WI38 (cell line): ENCODE measurements around the gene SLC25A21.
"Not testable (repeated sequence)": the region's sequence is repeated elsewhere in the genome, so short reads cannot be mapped to it uniquely, and the experiment has no call there.

ENCODE experiments used
- H3K4me3 ChIP-seq: 2 replicates; pipeline ENCODE4 v1.5.1; 2011; ENCODE audit warnings: low read depth, mild to moderate bottlenecking, control low read depth, low read length
- TF ChIP-seq, protein P1 (sequence below): IDR thresholded peaks from 2 replicates; pipeline ENCODE4 v1.5.1; 2012; ENCODE audit warnings: low read depth, mild to moderate bottlenecking, control low read depth, low read length

The SLC25A21 gene

DNA sequence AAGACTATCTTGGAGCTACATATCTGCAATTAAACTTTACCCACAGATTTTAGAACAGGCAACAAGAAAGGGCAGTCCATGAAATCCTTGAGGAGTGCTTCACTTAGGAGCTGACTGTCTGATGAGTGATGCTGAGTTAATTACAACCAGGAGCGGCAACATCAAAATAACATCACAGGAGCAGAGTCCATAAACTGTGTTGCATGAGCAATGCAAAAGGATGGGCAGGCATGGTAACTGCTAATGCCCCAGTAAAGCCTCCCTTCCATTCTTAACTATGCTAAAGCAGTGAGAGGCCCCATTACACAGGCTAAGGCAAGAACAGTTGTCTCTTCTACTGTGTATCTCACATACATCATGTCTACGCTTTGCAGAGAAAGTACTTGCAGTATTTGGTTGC is 354.2 kb downstream of the SLC25A21 start:
- H3K4me3 ChIP-seq: no peak overlapping the region
- TF ChIP-seq, protein P1, sequence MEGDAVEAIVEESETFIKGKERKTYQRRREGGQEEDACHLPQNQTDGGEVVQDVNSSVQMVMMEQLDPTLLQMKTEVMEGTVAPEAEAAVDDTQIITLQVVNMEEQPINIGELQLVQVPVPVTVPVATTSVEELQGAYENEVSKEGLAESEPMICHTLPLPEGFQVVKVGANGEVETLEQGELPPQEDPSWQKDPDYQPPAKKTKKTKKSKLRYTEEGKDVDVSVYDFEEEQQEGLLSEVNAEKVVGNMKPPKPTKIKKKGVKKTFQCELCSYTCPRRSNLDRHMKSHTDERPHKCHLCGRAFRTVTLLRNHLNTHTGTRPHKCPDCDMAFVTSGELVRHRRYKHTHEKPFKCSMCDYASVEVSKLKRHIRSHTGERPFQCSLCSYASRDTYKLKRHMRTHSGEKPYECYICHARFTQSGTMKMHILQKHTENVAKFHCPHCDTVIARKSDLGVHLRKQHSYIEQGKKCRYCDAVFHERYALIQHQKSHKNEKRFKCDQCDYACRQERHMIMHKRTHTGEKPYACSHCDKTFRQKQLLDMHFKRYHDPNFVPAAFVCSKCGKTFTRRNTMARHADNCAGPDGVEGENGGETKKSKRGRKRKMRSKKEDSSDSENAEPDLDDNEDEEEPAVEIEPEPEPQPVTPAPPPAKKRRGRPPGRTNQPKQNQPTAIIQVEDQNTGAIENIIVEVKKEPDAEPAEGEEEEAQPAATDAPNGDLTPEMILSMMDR: no peak

DNA sequence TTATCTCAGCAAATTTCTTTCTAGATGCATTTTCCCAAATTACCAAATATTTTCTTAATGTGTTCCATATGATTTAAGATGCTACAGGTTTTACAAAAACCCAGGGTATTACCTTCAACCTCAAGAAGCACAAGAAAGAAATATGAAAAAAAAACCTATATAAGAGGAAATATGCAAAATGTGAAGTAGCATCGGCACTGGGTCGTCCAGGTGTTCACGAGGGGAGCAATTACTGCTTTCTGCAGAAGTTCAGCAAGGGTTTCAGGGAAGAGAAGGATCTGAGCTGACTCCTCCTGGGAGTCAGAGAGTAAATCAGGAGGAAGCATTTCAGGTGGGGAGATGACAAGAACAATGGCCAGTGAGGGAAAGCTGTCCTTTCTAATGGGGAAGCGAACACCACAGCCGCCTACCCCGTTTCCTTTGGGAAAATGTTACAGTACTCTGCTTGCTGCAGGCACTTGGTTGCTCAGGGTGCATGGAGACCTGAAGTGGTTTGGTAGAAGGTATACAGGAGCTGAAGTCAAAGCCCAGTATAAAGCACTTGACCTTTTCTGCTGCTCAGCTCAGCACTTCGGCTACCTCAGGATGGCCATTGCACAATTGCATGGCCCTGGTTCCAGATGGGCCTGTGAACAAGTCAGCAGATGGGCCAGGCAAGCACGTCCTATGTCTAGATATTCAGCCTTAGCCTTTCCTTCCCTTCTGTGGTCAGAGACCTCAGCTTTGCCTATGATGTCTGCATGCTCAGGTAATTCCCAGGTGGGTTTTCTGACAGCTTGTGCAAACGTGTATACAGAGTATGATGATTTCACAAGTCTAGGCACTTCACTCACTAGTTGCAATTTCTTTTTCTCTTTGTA is 355.1 kb downstream of the SLC25A21 start:
- H3K4me3 ChIP-seq: no peak overlapping the region
- TF ChIP-seq, protein P1: no peak

GRCh38 chr14:36816481-36816880 is 355.9 kb downstream of the SLC25A21 start:
- TF ChIP-seq, protein P1: no peak
- no peak overlapping the region for H3K4me3 ChIP-seq

- not testable (repeated sequence) for H3K4me3 ChIP-seq
Observed at GRCh38 chr14:36814783-36815182, 357.6 kb downstream of the SLC25A21 start.

DNA sequence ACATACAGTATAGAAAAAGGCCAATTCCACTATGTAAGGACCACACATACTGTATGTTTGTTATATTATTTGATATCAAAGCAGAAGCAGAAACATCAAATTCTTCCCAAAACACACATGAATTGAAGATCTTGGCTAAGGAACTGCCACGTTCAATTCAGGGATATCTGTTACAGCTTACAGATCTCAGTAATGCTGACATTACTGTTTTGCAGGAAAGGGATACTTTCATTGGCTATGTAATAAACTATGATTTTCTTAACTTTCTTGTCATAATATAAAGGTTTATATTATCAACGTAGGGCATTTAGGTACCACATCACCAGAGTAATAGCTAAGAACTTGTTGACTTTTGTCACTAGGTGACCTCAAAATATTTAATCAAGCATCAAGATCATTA is 362.2 kb downstream of the SLC25A21 start:
- no peak overlapping the region for H3K4me3 ChIP-seq
- TF ChIP-seq, protein P1: no peak

DNA sequence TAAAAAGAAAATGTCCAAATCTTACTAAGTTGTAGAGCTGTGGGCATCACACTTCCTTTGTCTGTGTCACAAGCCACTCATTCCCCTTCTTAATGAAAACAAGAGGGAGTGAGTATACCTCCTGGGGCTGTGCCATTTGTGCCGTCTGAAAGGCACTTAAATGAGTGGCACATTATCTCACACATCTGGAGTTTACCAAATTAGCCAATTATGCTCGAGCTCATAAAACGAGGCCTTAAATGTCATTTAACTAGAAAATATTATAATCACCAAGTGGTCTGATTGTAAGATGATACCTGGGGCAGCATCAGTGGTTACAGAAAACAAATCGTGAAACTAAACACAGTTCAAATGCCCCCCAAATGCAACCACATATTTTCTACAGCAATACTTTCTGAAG is 364.7 kb downstream of the SLC25A21 start:
- TF ChIP-seq, protein P1: no peak
- no peak overlapping the region for H3K4me3 ChIP-seq

- TF ChIP-seq, protein P1: no peak
- no peak overlapping the region for H3K4me3 ChIP-seq
Observed at GRCh38 chr14:36805131-36805559, 367.3 kb downstream of the SLC25A21 start.

DNA sequence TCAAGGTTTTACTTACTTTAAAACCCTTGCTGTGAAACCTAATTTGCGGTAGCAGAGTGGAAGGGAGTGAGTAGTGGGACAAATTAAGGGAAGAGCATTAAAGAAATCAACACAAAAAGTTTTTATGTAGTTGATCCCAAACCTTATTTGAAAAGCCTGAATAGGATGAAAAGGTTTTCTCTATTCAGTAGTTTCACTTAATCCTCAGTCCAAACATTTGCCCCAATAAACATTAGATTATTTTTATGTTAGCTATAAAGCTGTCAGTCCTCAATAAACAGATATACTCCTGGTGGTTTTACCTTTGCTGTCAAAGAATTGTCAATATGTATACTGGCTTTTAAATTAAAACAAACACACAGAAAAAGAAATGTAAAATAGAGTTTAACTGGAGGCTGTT is 374.8 kb downstream of the SLC25A21 start:
- no peak overlapping the region for H3K4me3 ChIP-seq
- TF ChIP-seq, protein P1: no peak
